ENCODE measurements around the gene DEXI.
A peak's percentile ranks its signal among the peaks of the same experiment; 100 is the strongest.
"Not testable (repeated sequence)": the region's sequence is repeated elsewhere in the genome, so short reads cannot be mapped to it uniquely, and the experiment has no call there.

The DEXI gene

GRCh38 chr16:10938796-10939648 lies 3.2 kb downstream of the DEXI start:
- Mint-ChIP-seq H3K27me3 (no peaks in the 10 kb centered on the region), H3K9me3 (no peaks in the 10 kb centered on the region), H3K4me3 (peak overlapping the region; percentile 79 to 87), H3K27ac (peak overlapping the region in 1 of 2 donors; percentile 70), H3K4me1 (peaks cover 81% of the 10 kb centered on the region)
- ATAC-seq, result no peak
- no peak for DNase-seq

- ATAC-seq (peak; percentile 41), DNase-seq (peak in 1 of 2 donors; percentile 37)
- peak overlapping the region; percentile 69 to 87 for H3K4me3 Mint-ChIP-seq
Observed at GRCh38 chr16:10938321-10938720, 3.9 kb downstream of the DEXI start.

GRCh38 chr16:10937068-10937859 lies 5.0 kb downstream of the DEXI start:
- Mint-ChIP-seq H3K27me3 (no peaks in the 10 kb centered on the region), H3K4me3 (peak overlapping the region; percentile 69 to 87), H3K9me3 (no peaks in the 10 kb centered on the region), H3K27ac (peak overlapping the region; percentile 34 to 83), H3K4me1 (peaks cover 84% of the 10 kb centered on the region)
- DNase-seq (no peak), ATAC-seq (no peak)

More at GRCh38 chr16:10938321-10938720, 3.9 kb downstream of the DEXI start:
- Mint-ChIP-seq H3K27ac (no peak overlapping the region), H3K9me3 (no peaks in the 10 kb centered on the region), H3K27me3 (no peaks in the 10 kb centered on the region), H3K4me1 (peaks cover 85% of the 10 kb centered on the region)

- Mint-ChIP-seq H3K27me3 (no peaks in the 10 kb centered on the region), H3K27ac (no peak overlapping the region), H3K4me1 (peaks cover 87% of the 10 kb centered on the region), H3K4me3 (no peak overlapping the region), H3K9me3 (no peaks in the 10 kb centered on the region)
- DNase-seq, result no peak
- ATAC-seq, result no peak
Observed at GRCh38 chr16:10936272-10936984, 5.8 kb downstream of the DEXI start.

- no peak overlapping the region for H3K4me3 Mint-ChIP-seq
- H3K4me1 Mint-ChIP-seq, result peaks cover 85% of the 10 kb centered on the region
Observed at GRCh38 chr16:10935226-10935915, 6.9 kb downstream of the DEXI start.

GRCh38 chr16:10934325-10935107 lies 7.8 kb downstream of the DEXI start:
- H3K27ac Mint-ChIP-seq, result no peak overlapping the region
- ATAC-seq, result no peak
- no peak overlapping the region for H3K4me3 Mint-ChIP-seq
- peaks cover 83% of the 10 kb centered on the region for H3K4me1 Mint-ChIP-seq
- DNase-seq, result no peak
- H3K27me3 Mint-ChIP-seq, result no peaks in the 10 kb centered on the region
- no peaks in the 10 kb centered on the region for H3K9me3 Mint-ChIP-seq

More at GRCh38 chr16:10935226-10935915, 6.9 kb downstream of the DEXI start:
- ATAC-seq (no peak), DNase-seq (no peak)
- no peak overlapping the region for H3K27ac Mint-ChIP-seq
- no peaks in the 10 kb centered on the region for H3K27me3 Mint-ChIP-seq
- H3K9me3 Mint-ChIP-seq, result no peaks in the 10 kb centered on the region

- no peaks in the 10 kb centered on the region for H3K9me3 Mint-ChIP-seq
Observed at GRCh38 chr16:10933865-10934264, 8.4 kb downstream of the DEXI start.

GRCh38 chr16:10932959-10933710 lies 9.1 kb downstream of the DEXI start:
- no peak for DNase-seq
- H3K27ac Mint-ChIP-seq, result peak overlapping the region in 1 of 2 donors; percentile 13
- H3K4me3 Mint-ChIP-seq, result no peak overlapping the region
- H3K27me3 Mint-ChIP-seq, result no peaks in the 10 kb centered on the region
- no peak for ATAC-seq
- peaks cover 69% of the 10 kb centered on the region for H3K4me1 Mint-ChIP-seq
- H3K9me3 Mint-ChIP-seq, result no peaks in the 10 kb centered on the region

More at GRCh38 chr16:10933865-10934264, 8.4 kb downstream of the DEXI start:
- no peak overlapping the region for H3K27ac Mint-ChIP-seq
- no peak overlapping the region for H3K4me3 Mint-ChIP-seq
- H3K27me3 Mint-ChIP-seq, result no peaks in the 10 kb centered on the region
- peaks cover 77% of the 10 kb centered on the region for H3K4me1 Mint-ChIP-seq
- DNase-seq (no peak), ATAC-seq (no peak)

- H3K27me3 Mint-ChIP-seq, result no peaks in the 10 kb centered on the region
- ATAC-seq, result no peak
- H3K4me3 Mint-ChIP-seq, result no peak overlapping the region
- H3K4me1 Mint-ChIP-seq, result peaks cover 59% of the 10 kb centered on the region
- no peak overlapping the region for H3K27ac Mint-ChIP-seq
- no peaks in the 10 kb centered on the region for H3K9me3 Mint-ChIP-seq
- no peak for DNase-seq
Observed at GRCh38 chr16:10931977-10932632, 10.2 kb downstream of the DEXI start.

- Mint-ChIP-seq H3K9me3 (no peaks in the 10 kb centered on the region), H3K27ac (no peak overlapping the region), H3K27me3 (no peaks in the 10 kb centered on the region), H3K4me1 (peaks cover 49% of the 10 kb centered on the region), H3K4me3 (no peak overlapping the region)
- no peak for ATAC-seq
- DNase-seq, result no peak
Observed at GRCh38 chr16:10931134-10931533, 11.1 kb downstream of the DEXI start.

- Mint-ChIP-seq H3K4me3 (no peak overlapping the region), H3K27me3 (no peaks in the 10 kb centered on the region), H3K9me3 (no peaks in the 10 kb centered on the region), H3K4me1 (peaks cover 45% of the 10 kb centered on the region), H3K27ac (no peak overlapping the region)
- ATAC-seq, result no peak
- no peak for DNase-seq
Observed at GRCh38 chr16:10930755-10931093, 11.5 kb downstream of the DEXI start.

GRCh38 chr16:10929853-10930754 lies 12.2 kb downstream of the DEXI start:
- Mint-ChIP-seq H3K4me1 (peaks cover 42% of the 10 kb centered on the region), H3K9me3 (no peaks in the 10 kb centered on the region), H3K27ac (no peak overlapping the region), H3K4me3 (no peak overlapping the region), H3K27me3 (no peaks in the 10 kb centered on the region)
- no peak for DNase-seq
- ATAC-seq, result no peak

GRCh38 chr16:10929097-10929496 lies 13.2 kb downstream of the DEXI start:
- H3K4me3 Mint-ChIP-seq, ATAC-seq: not testable (repeated sequence)

More at GRCh38 chr16:10929097-10929496, 13.2 kb downstream of the DEXI start:
- Mint-ChIP-seq H3K4me1 (peaks cover 33% of the 10 kb centered on the region), H3K27ac (peak overlapping the region in 1 of 2 donors; percentile 59)
- not testable (repeated sequence) for H3K27me3 Mint-ChIP-seq, DNase-seq, H3K9me3 Mint-ChIP-seq

Measured in stimulated activated naive CD8-positive, alpha-beta T cell treated with anti-CD3 and anti-CD28 coated beads, Interleukin-15, amount 100 ng/mL, for 72 hours (primary cell).